ENCODE data around the gene INF2.

The INF2 gene

GRCh38 chr14:104768437-104769323 lies 79.3 kb downstream of the INF2 start:
- peak; percentile 96 for ATAC-seq
- no peak for TF ChIP-seq ZFP3 (CRISPR knock-in tag; IDR thresholded peaks at IDR 0.05)
- TF ChIP-seq ESRRG (CRISPR knock-in tag; IDR thresholded peaks at IDR 0.05): no peak
- no peak for TF ChIP-seq ZC3H10 (CRISPR knock-in tag; IDR thresholded peaks at IDR 0.05)
- TF ChIP-seq ZNF70 (CRISPR knock-in tag; IDR thresholded peaks at IDR 0.05): no peak
- TF ChIP-seq GLIS3 (CRISPR knock-in tag; IDR thresholded peaks at IDR 0.05): no peak
- no peak for TF ChIP-seq PATZ1 (CRISPR knock-in tag; IDR thresholded peaks at IDR 0.05; ENCODE audit: borderline replicate concordance)

- TF ChIP-seq TCF4 (CRISPR knock-in tag; IDR thresholded peaks at IDR 0.05; ENCODE audit: borderline replicate concordance): no peak
- TF ChIP-seq OSR1 (CRISPR knock-in tag; IDR thresholded peaks at IDR 0.05): no peak
- TF ChIP-seq ZNF8 (CRISPR knock-in tag; IDR thresholded peaks at IDR 0.05): no peak
- no peak for TF ChIP-seq PPARA (CRISPR knock-in tag; IDR thresholded peaks at IDR 0.05; ENCODE audit: borderline replicate concordance)
- no peak for TF ChIP-seq ZFP3 (CRISPR knock-in tag; IDR thresholded peaks at IDR 0.05)
- ATAC-seq: no peak
These were observed 80.1 kb downstream of the INF2 start for GRCh38 chr14:104769324-104770071.

GRCh38 chr14:104770072-104770579 lies 80.7 kb downstream of the INF2 start:
- ATAC-seq: no peak
- TF ChIP-seq ZFP30 (CRISPR knock-in tag; IDR thresholded peaks at IDR 0.05): no peak
- TF ChIP-seq TSHZ2 (CRISPR knock-in tag; IDR thresholded peaks at IDR 0.05): no peak
- TF ChIP-seq ZNF565 (CRISPR knock-in tag; conservative IDR thresholded peaks at IDR 0.05; ENCODE audit: low read depth): no peak
- no peak for TF ChIP-seq SNAI2 (CRISPR knock-in tag; IDR thresholded peaks at IDR 0.05)
- TF ChIP-seq CREB5 (CRISPR knock-in tag; IDR thresholded peaks at IDR 0.05; ENCODE audit: low read depth): no peak
- no peak for TF ChIP-seq ZNF70 (CRISPR knock-in tag; IDR thresholded peaks at IDR 0.05)
- no peak for TF ChIP-seq RARB (CRISPR knock-in tag; IDR thresholded peaks at IDR 0.05)
- no peak for TF ChIP-seq ISL1 (CRISPR knock-in tag; IDR thresholded peaks at IDR 0.05)
- no peak for TF ChIP-seq PPARA (CRISPR knock-in tag; IDR thresholded peaks at IDR 0.05; ENCODE audit: borderline replicate concordance)
- no peak for TF ChIP-seq TOX (CRISPR knock-in tag; IDR thresholded peaks at IDR 0.05; ENCODE audit: borderline replicate concordance)
- TF ChIP-seq CSRNP3 (CRISPR knock-in tag; IDR thresholded peaks at IDR 0.05): no peak
- no peak for TF ChIP-seq ZC3H10 (CRISPR knock-in tag; IDR thresholded peaks at IDR 0.05)
- TF ChIP-seq PATZ1 (CRISPR knock-in tag; IDR thresholded peaks at IDR 0.05; ENCODE audit: borderline replicate concordance): no peak

Measured in SK-N-SH treated with all-trans-retinoic acid at 6 μM for 48 hours (cell line).